GM18907 (cell line): ENCODE data around the gene ARFGEF3.

Source experiments
- ATAC-seq: cut with Tn5 transposase; IDR thresholded peaks from one replicate; pipeline ENCODE4 v1.9.1; 2021; ENCODE audit warnings: mild to moderate bottlenecking, moderate library complexity; ENCODE audit not compliant: unreplicated experiment

Gene ARFGEF3

GRCh38 chr6:138162955-138163575, 1.3 kb downstream of the ARFGEF3 start:
- ATAC-seq, result no peak

GRCh38 chr6:138175596-138175995, 13.9 kb downstream of the ARFGEF3 start:
- ATAC-seq, result no peak

GRCh38 chr6:138176652-138177232, 15.0 kb downstream of the ARFGEF3 start:
- no peak for ATAC-seq

GRCh38 chr6:138182939-138183789, 21.4 kb downstream of the ARFGEF3 start:
- no peak for ATAC-seq

- ATAC-seq, result no peak
Measured at GRCh38 chr6:138183790-138184134, 22.0 kb downstream of the ARFGEF3 start.

DNA sequence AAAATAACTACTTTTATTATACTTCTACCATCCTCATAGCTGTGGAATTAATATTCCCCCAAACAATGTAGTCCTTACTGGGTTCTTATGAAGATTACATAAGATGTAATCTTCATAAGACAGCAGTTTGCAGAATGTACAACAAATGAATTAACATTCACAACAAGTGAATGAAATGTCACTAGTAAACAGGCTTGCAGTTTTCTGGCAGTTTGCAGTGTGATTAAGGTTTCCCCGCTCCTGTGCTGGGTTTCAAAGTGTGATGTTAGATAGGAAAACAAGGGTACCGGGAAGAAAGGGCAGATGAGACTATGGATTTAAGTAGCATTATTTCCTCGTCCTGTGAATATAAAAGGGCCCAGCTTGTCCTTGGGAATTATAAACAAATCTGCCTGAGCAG, 22.5 kb downstream of the ARFGEF3 start:
- no peak for ATAC-seq

- ATAC-seq, result no peak
Measured at GRCh38 chr6:138187156-138187555, 25.4 kb downstream of the ARFGEF3 start.

- ATAC-seq, result no peak
Measured at GRCh38 chr6:138188278-138188941, 26.7 kb downstream of the ARFGEF3 start.

GRCh38 chr6:138194287-138194686, 32.5 kb downstream of the ARFGEF3 start:
- no peak for ATAC-seq

DNA sequence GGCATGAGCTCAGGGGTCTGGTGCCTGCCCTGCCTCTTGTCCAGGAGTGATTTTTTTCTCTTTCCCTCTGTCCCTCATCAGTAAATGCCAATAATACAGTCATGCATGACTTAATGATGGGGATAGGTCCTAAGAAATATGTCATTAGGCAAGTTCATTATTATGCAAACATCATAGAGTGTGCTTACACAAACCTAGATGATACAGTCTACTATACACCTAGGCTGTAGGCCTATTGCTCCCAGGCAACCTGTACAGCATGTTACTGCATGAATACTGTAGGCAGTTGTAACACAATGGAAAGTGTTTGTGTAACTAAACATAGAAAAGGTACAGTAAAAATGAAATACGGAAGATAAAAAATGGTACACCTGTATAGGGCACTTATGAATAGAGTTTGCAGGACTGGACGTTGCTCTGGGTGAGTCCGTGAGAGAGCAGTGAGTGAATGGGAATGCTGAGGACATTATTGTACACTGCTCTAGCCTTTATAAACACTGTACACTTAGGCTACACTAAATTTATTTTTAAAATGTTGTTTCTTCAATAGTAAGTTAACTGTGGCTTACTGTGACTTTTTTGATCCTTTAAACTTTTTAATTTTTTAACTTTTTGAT, 34.5 kb downstream of the ARFGEF3 start:
- ATAC-seq, result no peak

DNA sequence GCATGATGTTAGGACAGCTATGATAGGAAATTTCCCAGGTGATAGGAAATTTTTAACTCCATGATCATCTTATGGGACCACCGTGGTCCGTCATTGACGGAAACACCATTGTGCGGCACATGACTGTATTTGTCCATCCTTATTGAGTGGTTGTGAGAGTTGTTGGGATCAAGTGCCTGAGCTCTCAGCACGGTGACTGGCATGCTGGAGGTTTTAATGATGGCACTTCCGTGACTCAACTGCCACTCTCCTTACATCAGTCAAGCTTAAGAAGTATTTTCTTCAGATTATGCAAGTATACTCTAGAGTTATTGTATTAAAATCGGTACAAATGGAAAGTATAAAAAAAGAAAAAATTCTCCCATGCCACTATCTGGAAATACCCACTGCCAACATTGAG, 35.8 kb downstream of the ARFGEF3 start:
- ATAC-seq, result no peak

GRCh38 chr6:138198430-138199091, 36.8 kb downstream of the ARFGEF3 start:
- no peak for ATAC-seq

DNA sequence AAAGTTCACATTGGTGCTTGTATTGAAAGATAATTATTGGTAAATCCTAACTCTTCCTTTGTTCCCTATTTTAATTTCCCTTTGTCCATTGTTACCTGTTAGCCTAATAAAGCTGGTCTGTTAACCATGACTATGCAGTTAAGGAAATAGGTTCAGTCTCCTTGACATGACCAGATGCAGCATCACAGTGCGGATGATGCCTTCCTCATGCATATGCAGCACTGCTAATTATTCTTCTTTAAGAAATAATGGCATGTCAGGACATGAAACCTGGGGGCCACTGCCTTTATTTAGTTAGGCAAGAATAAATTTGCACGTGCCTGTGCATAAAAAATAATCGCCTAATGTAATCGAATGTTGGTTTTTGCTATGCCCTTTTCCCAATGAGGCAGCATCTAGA, 40.1 kb downstream of the ARFGEF3 start:
- no peak for ATAC-seq

DNA sequence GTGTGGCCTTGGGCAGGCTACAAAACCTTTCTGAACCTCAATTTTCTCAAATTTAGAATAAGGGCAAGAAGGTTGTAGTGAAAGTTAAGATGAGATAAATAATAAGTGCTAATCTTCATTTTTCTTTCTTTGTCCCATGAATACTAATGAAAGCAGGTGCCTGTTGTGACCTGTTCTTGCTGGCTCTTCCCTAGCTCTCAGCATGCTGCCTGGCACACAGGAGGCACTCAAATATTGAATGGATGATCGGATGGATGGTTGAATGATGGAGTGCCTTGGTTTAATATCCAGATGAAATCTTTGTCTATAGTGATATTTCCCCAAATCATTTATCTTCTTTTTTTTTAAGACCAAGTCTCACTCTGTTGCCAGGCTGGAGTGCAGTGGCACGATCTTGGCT, 41.6 kb downstream of the ARFGEF3 start:
- no peak for ATAC-seq

DNA sequence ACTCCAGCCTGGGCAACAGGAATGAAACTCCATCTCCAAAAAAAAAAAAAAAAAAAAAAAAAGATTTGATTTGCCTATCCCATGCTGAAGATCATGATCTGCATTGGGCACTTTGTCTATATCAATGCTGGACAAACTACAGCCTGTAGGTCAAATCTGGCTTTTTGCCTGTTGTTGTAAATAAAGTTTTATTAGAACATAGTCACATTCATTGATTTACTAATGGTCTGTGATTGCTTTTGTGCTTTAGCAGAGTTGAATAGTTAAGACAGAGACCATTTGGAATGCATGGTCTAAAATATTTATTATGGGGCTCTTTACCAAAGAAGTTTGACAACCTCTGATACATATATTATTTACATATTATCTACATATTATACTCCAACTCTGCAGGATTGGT, 42.6 kb downstream of the ARFGEF3 start:
- ATAC-seq, result no peak

GRCh38 chr6:138204792-138205384, 43.1 kb downstream of the ARFGEF3 start:
- no peak for ATAC-seq

DNA sequence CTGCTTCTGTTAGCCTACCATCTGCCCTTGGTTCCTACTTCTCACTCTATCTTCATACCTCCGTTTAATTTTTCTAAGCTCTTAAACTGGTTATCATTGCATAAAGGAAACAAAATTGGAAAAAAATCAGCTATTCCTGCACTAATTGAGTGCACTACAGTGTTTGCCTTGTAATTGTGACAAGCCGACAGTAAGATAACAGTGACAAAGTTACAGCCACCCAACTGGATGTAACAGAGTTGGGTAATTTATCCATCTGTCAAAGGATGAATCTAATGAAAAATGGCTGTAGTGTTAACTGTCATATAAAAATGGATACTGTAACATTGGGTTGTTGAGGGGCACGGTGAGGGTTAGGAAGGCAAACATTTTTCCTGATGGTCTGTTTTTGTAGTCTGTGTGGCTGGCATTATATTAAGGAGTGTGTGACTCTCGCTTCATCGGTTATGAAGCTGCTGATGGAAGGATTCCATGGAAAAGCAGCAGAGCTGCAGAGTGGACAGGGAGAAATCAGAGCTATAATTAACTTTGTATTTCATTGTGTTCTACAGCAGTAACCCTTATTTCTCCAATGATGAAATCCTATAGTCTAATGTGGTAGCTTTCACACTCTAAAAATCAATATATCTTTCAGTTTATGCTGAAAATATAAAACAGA, 43.8 kb downstream of the ARFGEF3 start:
- no peak for ATAC-seq

- no peak for ATAC-seq
Measured at GRCh38 chr6:138206862-138207261, 45.1 kb downstream of the ARFGEF3 start.

- no peak for ATAC-seq
Measured at GRCh38 chr6:138211048-138211581, 49.4 kb downstream of the ARFGEF3 start.

DNA sequence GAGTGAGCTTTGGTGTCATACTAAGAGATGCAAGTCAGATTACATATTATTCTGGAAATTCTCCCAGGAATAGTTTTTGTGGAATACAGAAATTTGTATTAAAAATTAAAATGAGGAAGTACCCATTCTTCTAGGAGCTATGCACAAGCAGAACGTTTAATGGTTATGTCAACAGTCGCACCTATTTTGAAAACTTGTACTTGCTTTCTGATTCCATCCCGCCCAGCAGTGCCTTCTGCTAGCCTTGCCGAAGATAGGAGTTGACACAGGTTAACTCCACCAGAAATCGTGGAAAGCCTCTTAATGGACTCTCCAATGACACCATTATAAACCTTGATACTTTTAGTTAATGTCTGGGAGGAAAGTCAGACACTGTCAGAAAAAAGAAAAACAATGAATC, 49.9 kb downstream of the ARFGEF3 start:
- no peak for ATAC-seq
